AG04450 (cell line): ENCODE results near the gene CASP2. TPM values are rescaled to one million over a fixed set of nuclear protein-coding genes. Genes with fewer than 3 reads are reported as not detected.

ENCODE experiments used
- CTCF ChIA-PET: fragments of 300-600, 350-600 bp; formaldehyde crosslinking; extraction: SDS; loops from one replicate; lab custom pipeline; 2022; ENCODE audit warnings: antibody characterized with exemption, inconsistent platforms; lab: Charles Lee
- POLR2A ChIA-PET: fragments of 350-600 bp; formaldehyde crosslinking; extraction: SDS; loops from one replicate; lab custom pipeline; 2021; ENCODE audit warnings: antibody characterized with exemption, inconsistent platforms; lab: Yijun Ruan, JAX
- DNase-seq: peaks from one replicate; pipeline ENCODE4 v3.0.0-alpha.2; 2011; ENCODE audit warnings: low read depth, low spot score
- H3K27ac ChIP-seq: one replicate; pipeline ENCODE4 v1.5.1; 2012; ENCODE audit warnings: low read depth, low read length, control low read depth
- H3K27me3 ChIP-seq: one replicate; pipeline ENCODE4 v1.6.0; 2012; ENCODE audit warnings: low read length; ENCODE audit not compliant: control insufficient read depth, insufficient read depth
- H3K4me3 ChIP-seq: 2 replicates; pipeline ENCODE4 v1.5.1; 2011; ENCODE audit warnings: mild to moderate bottlenecking, low read depth, low read length, control low read depth
- H3K9me3 ChIP-seq: 2 replicates; pipeline ENCODE4 v1.5.1; 2012; ENCODE audit warnings: low read length; ENCODE audit not compliant: control insufficient read depth, insufficient read depth
- CTCF ChIP-seq: IDR thresholded peaks from 2 replicates; pipeline ENCODE4 v1.5.1; 2011; ENCODE audit warnings: low read depth, low read length, control low read depth, inconsistent platforms
- polyA plus RNA-seq: library from polyadenylated mRNA; depleted of rRNA; stranded (reverse); fragments of >200 nt; gene quantifications from 2 replicates; pipeline ENCODE4 v1.2.3, GENCODE V29; 2011

The CASP2 gene
- polyA plus RNA-seq, 1 experiment = 21.8 TPM

DNA sequence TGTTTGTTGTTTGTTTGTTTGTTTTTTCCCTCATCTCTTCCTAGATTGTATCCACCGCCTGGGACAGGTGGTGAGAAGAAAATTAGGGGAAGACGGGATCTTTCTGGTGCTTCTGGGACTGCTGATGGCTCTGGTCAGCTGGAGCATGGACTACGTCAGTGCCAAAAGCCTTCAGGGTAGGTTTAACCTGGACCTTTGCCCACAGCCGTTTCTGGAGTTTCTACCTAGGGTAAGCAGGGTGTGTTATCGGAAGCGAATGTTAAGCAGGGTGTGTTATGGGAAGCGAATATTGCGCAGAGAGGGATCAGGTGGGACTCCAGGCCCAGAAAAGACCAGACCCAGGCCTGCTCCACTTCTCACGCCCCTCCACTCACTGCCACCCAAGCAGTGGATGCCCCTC, 32.5 kb downstream of the CASP2 start:
- POLR2A ChIA-PET = no interaction called here
- Histone ChIP-seq H3K27ac (no peak overlapping the region), H3K27me3 (no peaks in the 10 kb centered on the region), H3K9me3 (no peaks in the 10 kb centered on the region), H3K4me3 (no peak overlapping the region)
- DNase-seq = no peak
- CTCF ChIA-PET = interaction anchor here (0.5 kb wide), 1 partner anchor 117 kb away, joined by 4 read pairs; no protein-coding TSS in a partner anchor
- TF ChIP-seq CTCF = no peak

DNA sequence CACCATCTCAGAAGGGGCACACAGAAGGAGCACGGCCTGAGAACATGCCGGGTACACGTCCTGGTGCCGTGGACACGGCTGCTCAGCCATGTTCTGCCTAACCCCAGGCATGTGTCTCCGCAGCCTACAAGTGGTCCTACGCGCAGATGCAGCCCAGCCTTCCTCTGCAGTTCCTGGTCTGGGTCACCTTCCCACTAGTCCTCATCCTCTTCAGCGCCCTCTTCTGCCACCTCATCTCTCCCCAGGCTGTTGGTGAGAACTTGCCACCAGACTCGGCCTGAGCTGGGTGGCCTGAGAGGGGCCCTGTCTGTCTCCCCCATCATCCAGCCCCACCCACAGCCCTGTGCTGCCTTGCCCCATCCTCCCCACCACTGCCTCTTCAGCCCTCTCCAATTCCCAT, 33.1 kb downstream of the CASP2 start:
- ChIA-PET POLR2A (no interaction called here), CTCF (interaction anchor here (0.6 kb wide), 1 partner anchor 30 kb away, joined by 3 read pairs; no protein-coding TSS in a partner anchor)
- H3K27me3 ChIP-seq = no peaks in the 10 kb centered on the region
- TF ChIP-seq CTCF = no peak
- H3K9me3 ChIP-seq = no peaks in the 10 kb centered on the region
- no peak overlapping the region for H3K4me3 ChIP-seq
- DNase-seq = no peak
- H3K27ac ChIP-seq = no peak overlapping the region

- no peak; the same call in 1 of the 2 replicates for TF ChIP-seq CTCF
- ChIA-PET POLR2A (no interaction called here), CTCF (interaction anchor here (0.6 kb wide), 1 partner anchor 30 kb away, joined by 3 read pairs; no protein-coding TSS in a partner anchor)
- Histone ChIP-seq H3K9me3 (no peaks in the 10 kb centered on the region), H3K4me3 (no peak overlapping the region), H3K27ac (no peak overlapping the region), H3K27me3 (no peaks in the 10 kb centered on the region)
- no peak for DNase-seq
Measured at GRCh38 chr7:143321734-143322133, 33.6 kb downstream of the CASP2 start.

- CTCF ChIA-PET = interaction anchor here (1.2 kb wide), 1 partner anchor 35 kb away, joined by 3 read pairs; the partner anchor contains the start of gene CASP2
Measured at GRCh38 chr7:143322760-143323633, 34.8 kb downstream of the CASP2 start.

More at GRCh38 chr7:143322760-143323633, 34.8 kb downstream of the CASP2 start:
- Histone ChIP-seq H3K4me3 (no peak overlapping the region), H3K9me3 (no peaks in the 10 kb centered on the region), H3K27me3 (no peaks in the 10 kb centered on the region), H3K27ac (no peak overlapping the region)
- DNase-seq = no peak
- no peak for TF ChIP-seq CTCF
- POLR2A ChIA-PET = no interaction called here
